ENCODE data around the gene ZNF135. TPM values are rescaled to one million over a fixed set of nuclear protein-coding genes. Genes with fewer than 3 reads are reported as not detected.

Gene ZNF135
- total and polyA plus RNA-seq, 4 donors = 2.2 to 13.5 (median 3.5) TPM

- H3K36me3 ChIP-seq (ENCODE audit: control insufficient read depth in 4 of 4, insufficient read depth in 4 of 4, low read length in 4 of 4) = peaks cover 0 to 36% (median 19%) of the 10 kb centered on the region in 4 donors
- H3K27ac ChIP-seq (ENCODE audit: low read depth in 1 of 2, low read length in 1 of 2) = peak overlapping the region in 1 of 2 donors; percentile 92
- no peak for ATAC-seq (ENCODE audit: insufficient read depth, low FRiP score)
- H3K4me1 ChIP-seq (ENCODE audit: control insufficient read depth in 5 of 5, insufficient read depth in 5 of 5, low read length in 5 of 5) = peaks cover 0 to 11% (median 5%) of the 10 kb centered on the region in 5 donors
- DNase-seq = no peak
- TF ChIP-seq CTCF (IDR thresholded peaks at IDR 0.05; ENCODE audit: control extremely low read depth, extremely low read depth) = no peak
- H3K9ac ChIP-seq (ENCODE audit: insufficient read depth in 1 of 2, low read length in 2 of 2) = no peak overlapping the region
- no peaks in the 10 kb centered on the region for H3K27me3 ChIP-seq (ENCODE audit: control insufficient read depth in 3 of 3, insufficient read depth in 3 of 3, low read length in 2 of 3)
- 73 to 91% methylated on average over 24 of the region's 24 CpGs for WGBS, 2 donors
- H3K4me3 ChIP-seq = peak overlapping the region; percentile 64
- H3K9me3 ChIP-seq (ENCODE audit: control insufficient read depth in 4 of 4, insufficient read depth in 3 of 4, low read length in 3 of 4) = peaks cover 0 to 68% (median 11%) of the 10 kb centered on the region in 4 donors
Observed at GRCh38 chr19:58060231-58060630, 1.1 kb downstream of the ZNF135 start.

- H3K27ac ChIP-seq (ENCODE audit: low read depth in 1 of 2, low read length in 1 of 2) = no peak overlapping the region
- 95 to 99% methylated on average over 3 of the region's 3 CpGs for WGBS, 2 donors
- H3K27me3 ChIP-seq (ENCODE audit: control insufficient read depth in 3 of 3, insufficient read depth in 3 of 3, low read length in 2 of 3) = no peaks in the 10 kb centered on the region
- no peak for TF ChIP-seq CTCF (IDR thresholded peaks at IDR 0.05; ENCODE audit: control extremely low read depth, extremely low read depth)
- DNase-seq = no peak
- H3K4me3 ChIP-seq = no peak overlapping the region
- no peak overlapping the region for H3K9ac ChIP-seq (ENCODE audit: insufficient read depth in 1 of 2, low read length in 2 of 2)
- peaks cover 0 to 7% (median 5%) of the 10 kb centered on the region in 5 donors for H3K4me1 ChIP-seq (ENCODE audit: control insufficient read depth in 5 of 5, insufficient read depth in 5 of 5, low read length in 5 of 5)
- H3K36me3 ChIP-seq (ENCODE audit: control insufficient read depth in 4 of 4, insufficient read depth in 4 of 4, low read length in 4 of 4) = peaks cover 3 to 71% (median 43%) of the 10 kb centered on the region in 4 donors
- ATAC-seq (ENCODE audit: insufficient read depth, low FRiP score) = no peak
- H3K9me3 ChIP-seq (ENCODE audit: control insufficient read depth in 4 of 4, insufficient read depth in 3 of 4, low read length in 3 of 4) = peaks cover 9 to 74% (median 38%) of the 10 kb centered on the region in 4 donors
Observed at GRCh38 chr19:58063712-58064111, 4.6 kb downstream of the ZNF135 start.

- WGBS, 2 donors = 97% methylated on average over 15 of the region's 15 CpGs
- peaks cover 9 to 70% (median 56%) of the 10 kb centered on the region in 4 donors for H3K9me3 ChIP-seq (ENCODE audit: control insufficient read depth in 4 of 4, insufficient read depth in 3 of 4, low read length in 3 of 4)
- H3K4me3 ChIP-seq = no peak overlapping the region
Observed at GRCh38 chr19:58067240-58067912, 8.3 kb downstream of the ZNF135 start.

More at GRCh38 chr19:58067240-58067912, 8.3 kb downstream of the ZNF135 start:
- Histone ChIP-seq H3K27me3 (ENCODE audit: control insufficient read depth in 3 of 3, insufficient read depth in 3 of 3, low read length in 2 of 3) (no peaks in the 10 kb centered on the region), H3K36me3 (ENCODE audit: control insufficient read depth in 4 of 4, insufficient read depth in 4 of 4, low read length in 4 of 4) (peaks cover 3 to 83% (median 41%) of the 10 kb centered on the region in 4 donors), H3K27ac (ENCODE audit: low read depth in 1 of 2, low read length in 1 of 2) (no peak overlapping the region), H3K4me1 (ENCODE audit: control insufficient read depth in 5 of 5, insufficient read depth in 5 of 5, low read length in 5 of 5) (no peaks in the 10 kb centered on the region), H3K9ac (ENCODE audit: insufficient read depth in 1 of 2, low read length in 2 of 2) (no peak overlapping the region)
- no peak for TF ChIP-seq CTCF (IDR thresholded peaks at IDR 0.05; ENCODE audit: control extremely low read depth, extremely low read depth)
- ATAC-seq (ENCODE audit: insufficient read depth, low FRiP score) = no peak
- no peak for DNase-seq
